Muscle of leg (tissue), 16 donors: Measurements from ENCODE around the gene PPP3R2. TPM values are rescaled to one million over a fixed set of nuclear protein-coding genes. Genes with fewer than 3 reads are reported as not detected.

Experiments
- DNase-seq: peaks from one replicate; pipeline ENCODE4 v3.0.0; 2013
- H3K27ac ChIP-seq: one replicate; pipeline ENCODE4 v1.5.1; 2013; ENCODE audit warnings: mild to moderate bottlenecking, low read length, control low read depth
- H3K27me3 ChIP-seq: one replicate; pipeline ENCODE4 v1.6.1; 2013; ENCODE audit warnings: low read length; ENCODE audit not compliant: control insufficient read depth, insufficient read depth
- H3K36me3 ChIP-seq: one replicate; pipeline ENCODE4 v1.6.1; 2013; ENCODE audit warnings: low read length; ENCODE audit not compliant: control insufficient read depth, insufficient read depth
- H3K4me1 ChIP-seq: one replicate; pipeline ENCODE4 v1.6.1; 2013; ENCODE audit warnings: low read length; ENCODE audit not compliant: control insufficient read depth, insufficient read depth
- H3K4me3 ChIP-seq: one replicate; pipeline ENCODE4 v1.5.1; 2013; ENCODE audit warnings: low read length, control low read depth
- H3K9me3 ChIP-seq: replicated peaks from 2 replicates; pipeline ENCODE4 v1.6.1; 2013; ENCODE audit warnings: low read depth, low read length; ENCODE audit not compliant: control insufficient read depth
- WGBS: methylation state at CpG from one replicate; pipeline ENCODE4 v1.1.5; 2013; ENCODE audit warnings: missing lambda C conversion rate; ENCODE audit not compliant: insufficient coverage; 5-methylcytosine and 5-hydroxymethylcytosine counted together
- long read RNA-seq, 11 donors: transcript quantifications; one replicate each; lab custom pipeline, GENCODE V29; 2026
- polyA plus RNA-seq, 8 donors: library from polyadenylated mRNA; unstranded; fragments of 120-200 nt; gene quantifications; one replicate each; pipeline versions ENCODE4 v1.2.1 to v1.2.3, GENCODE V29; 2013; ENCODE audit warnings: inconsistent platforms in 1 of 8, low replicate concordance in 1 of 8; ENCODE audit not compliant: insufficient read length in 8 of 8, insufficient read depth in 1 of 8
- total RNA-seq: library from RNA; stranded (reverse); fragments of 120-200 nt; gene quantifications from one replicate; pipeline ENCODE4 v1.2.4, GENCODE V29; 2013

The PPP3R2 gene
- 0.04 TPM for total RNA-seq
- polyA plus RNA-seq = under 1 TPM in 1 of 8 donors, not detected in 7; 0.04 TPM
- long read RNA-seq, donor 1 = 0 reads
- long read RNA-seq, donor 2 = 0 reads
- long read RNA-seq, donor 3 = 0 reads
- long read RNA-seq, donor 4 = 0 reads
- long read RNA-seq, donor 5 = 0 reads
- long read RNA-seq, donor 6 = 0 reads
- long read RNA-seq, donor 7 = 0 reads
- long read RNA-seq, donor 8 = 0 reads
- long read RNA-seq, donor 9 = 0 reads
- long read RNA-seq, donor 10 = 0 reads
- long read RNA-seq, donor 11 = 0 reads

GRCh38 chr9:101594796-101595195 is at the start of gene PPP3R2:
Gene PPP3R2, minus strand, starts transcription at chr9:101594969. Its CDS starts 48 bp downstream, at chr9:101594921.
- 89% methylated on average over 18 of the region's 19 CpGs for WGBS
- Histone ChIP-seq H3K4me3 (no peak within 1 kb of the TSS), H3K9me3 (no peaks in the 10 kb centered on the region)

GRCh38 chr9:101639785-101640665 is 45.3 kb upstream of the PPP3R2 start:
- H3K4me3 ChIP-seq = no peak overlapping the region
- no peak for DNase-seq
- H3K4me1 ChIP-seq = no peaks in the 10 kb centered on the region
- no peaks in the 10 kb centered on the region for H3K9me3 ChIP-seq
- no peaks in the 10 kb centered on the region for H3K27me3 ChIP-seq
- H3K27ac ChIP-seq = no peak overlapping the region
- no peaks in the 10 kb centered on the region for H3K36me3 ChIP-seq
- WGBS = no CpG with 5 or more reads among the region's 2 CpGs

More at GRCh38 chr9:101594796-101595195, at the start of gene PPP3R2:
- no peak within 1 kb of the TSS for H3K27ac ChIP-seq
- DNase-seq = no peak
- H3K36me3 ChIP-seq = no peaks in the 10 kb centered on the region
- H3K4me1 ChIP-seq = no peaks in the 10 kb centered on the region
- no peaks in the 10 kb centered on the region for H3K27me3 ChIP-seq

- Histone ChIP-seq H3K4me1 (no peaks in the 10 kb centered on the region), H3K36me3 (no peaks in the 10 kb centered on the region), H3K27ac (no peak overlapping the region), H3K4me3 (no peak overlapping the region), H3K9me3 (no peaks in the 10 kb centered on the region), H3K27me3 (no peaks in the 10 kb centered on the region)
- no peak for DNase-seq
- WGBS = 80% methylated on average over 1 of the region's 1 CpG
Observed at GRCh38 chr9:101639311-101639710, 44.5 kb upstream of the PPP3R2 start.

GRCh38 chr9:101636247-101636646 is 41.5 kb upstream of the PPP3R2 start:
- no peak overlapping the region for H3K27ac ChIP-seq
- no peaks in the 10 kb centered on the region for H3K9me3 ChIP-seq
- DNase-seq = no peak
- no peaks in the 10 kb centered on the region for H3K36me3 ChIP-seq
- WGBS = 67% methylated on average over 1 of the region's 3 CpGs
- H3K4me1 ChIP-seq = no peaks in the 10 kb centered on the region
- H3K27me3 ChIP-seq = no peaks in the 10 kb centered on the region
- no peak overlapping the region for H3K4me3 ChIP-seq

GRCh38 chr9:101635473-101635872 is 40.7 kb upstream of the PPP3R2 start:
- H3K4me1 ChIP-seq = no peaks in the 10 kb centered on the region
- H3K36me3 ChIP-seq = no peaks in the 10 kb centered on the region
- H3K27ac ChIP-seq = no peak overlapping the region
- no peak overlapping the region for H3K4me3 ChIP-seq
- no CpG with 5 or more reads among the region's 1 CpG for WGBS
- no peak for DNase-seq
- no peaks in the 10 kb centered on the region for H3K27me3 ChIP-seq
- no peaks in the 10 kb centered on the region for H3K9me3 ChIP-seq

GRCh38 chr9:101634741-101635409 is 40.1 kb upstream of the PPP3R2 start:
- DNase-seq = no peak
- Histone ChIP-seq H3K27ac (no peak overlapping the region), H3K4me3 (no peak overlapping the region), H3K4me1 (no peaks in the 10 kb centered on the region), H3K9me3 (no peaks in the 10 kb centered on the region), H3K36me3 (no peaks in the 10 kb centered on the region), H3K27me3 (no peaks in the 10 kb centered on the region)
- WGBS = 60% methylated on average over 1 of the region's 4 CpGs

- no peak for DNase-seq
- no CpG with 5 or more reads among the region's 1 CpG for WGBS
- Histone ChIP-seq H3K4me1 (no peaks in the 10 kb centered on the region), H3K27me3 (no peaks in the 10 kb centered on the region), H3K36me3 (no peaks in the 10 kb centered on the region), H3K4me3 (no peak overlapping the region), H3K9me3 (no peaks in the 10 kb centered on the region), H3K27ac (no peak overlapping the region)
Observed at GRCh38 chr9:101632611-101633010, 37.8 kb upstream of the PPP3R2 start.

GRCh38 chr9:101631892-101632291 is 37.1 kb upstream of the PPP3R2 start:
- H3K4me1 ChIP-seq = no peaks in the 10 kb centered on the region
- H3K27ac ChIP-seq = no peak overlapping the region
- H3K9me3 ChIP-seq = no peaks in the 10 kb centered on the region
- DNase-seq = no peak
- 36% methylated on average over 2 of the region's 2 CpGs for WGBS
- H3K36me3 ChIP-seq = no peaks in the 10 kb centered on the region
- H3K4me3 ChIP-seq = no peak overlapping the region
- no peaks in the 10 kb centered on the region for H3K27me3 ChIP-seq

GRCh38 chr9:101629636-101630035 is 34.9 kb upstream of the PPP3R2 start:
- Histone ChIP-seq H3K27me3 (no peaks in the 10 kb centered on the region), H3K36me3 (no peaks in the 10 kb centered on the region), H3K4me3 (no peak overlapping the region), H3K27ac (no peak overlapping the region), H3K4me1 (no peaks in the 10 kb centered on the region), H3K9me3 (no peaks in the 10 kb centered on the region)
- no peak for DNase-seq
- no CpG with 5 or more reads among the region's 5 CpGs for WGBS

GRCh38 chr9:101628173-101628572 is 33.4 kb upstream of the PPP3R2 start:
- H3K4me3 ChIP-seq = no peak overlapping the region
- DNase-seq = peak; percentile 51
- no CpG with 5 or more reads among the region's 4 CpGs for WGBS
- H3K9me3 ChIP-seq = no peaks in the 10 kb centered on the region
- H3K27me3 ChIP-seq = no peaks in the 10 kb centered on the region
- H3K4me1 ChIP-seq = no peaks in the 10 kb centered on the region
- no peak overlapping the region for H3K27ac ChIP-seq
- H3K36me3 ChIP-seq = no peaks in the 10 kb centered on the region
